B cell (primary cell): ENCODE results near the gene ARHGEF17. TPM values are rescaled to one million over a fixed set of nuclear protein-coding genes. Genes with fewer than 3 reads are reported as not detected.

ENCODE experiments used
- ATAC-seq: fragments of 200-7000 bp; cut with Tn5 transposase; one replicate; pipeline ENCODE4 v1.10.0; 2021; ENCODE audit warnings: low read depth, mild to moderate bottlenecking, moderate number of reproducible peaks, moderate library complexity
- CTCF ChIA-PET: fragments of 350-600 bp; sonication (Branson Sonifier 250); formaldehyde crosslinking; loops from one replicate; lab custom pipeline; 2021; ENCODE audit warnings: antibody characterized with exemption, inconsistent platforms; lab: Charles Lee
- POLR2A ChIA-PET: fragments of 350-600 bp; sonication (Branson Sonifier 250); formaldehyde crosslinking; loops from one replicate; lab custom pipeline; 2021; ENCODE audit warnings: antibody characterized with exemption; lab: Charles Lee
- DNase-seq: peaks from one replicate; pipeline ENCODE4 v3.0.0; 2013
- H2AFZ ChIP-seq: 2 replicates; pipeline ENCODE4 v1.6.1; 2012; ENCODE audit warnings: mild to moderate bottlenecking, low read depth, low read length; ENCODE audit not compliant: insufficient read depth, poor library complexity, severe bottlenecking
- H3K27ac ChIP-seq, 2 donors: 1 replicate in 1 of 2; 2 replicates in 1 of 2; pipeline ENCODE4 v1.5.1; 2012 to 2013; ENCODE audit warnings: low read length in 2 of 2, mild to moderate bottlenecking in 2 of 2, moderate library complexity in 1 of 2
- H3K27me3 ChIP-seq, 4 experiments: fragments of 200-600 bp in 1 of 4; sonication (generic) in 1 of 4; replicated peaks in 1 of 4; 1 replicate in 2 of 4; 2 replicates in 2 of 4; pipeline versions ENCODE4 v1.6.1 to v1.7.0; 2013 to 2016; ENCODE audit warnings: low read length in 3 of 4, mild to moderate bottlenecking in 2 of 4, mixed read lengths in 1 of 4, moderate library complexity in 1 of 4; ENCODE audit not compliant: insufficient read depth in 4 of 4, control insufficient read depth in 3 of 4; ENCODE audit errors: control extremely low read depth in 1 of 4
- H3K36me3 ChIP-seq, 2 experiments: replicated peaks in 1 of 2; 1 replicate in 1 of 2; 2 replicates in 1 of 2; pipeline versions ENCODE4 v1.6.1 to v1.7.1; 2013; ENCODE audit warnings: low read length in 1 of 2; ENCODE audit not compliant: insufficient read depth in 2 of 2, control insufficient read depth in 1 of 2; ENCODE audit errors: control extremely low read depth in 1 of 2, extremely low read depth in 1 of 2
- H3K4me1 ChIP-seq, 2 donors: fragments of 200-600 bp in 1 of 2; sonication (generic) in 1 of 2; 1 replicate in 1 of 2; 2 replicates in 1 of 2; pipeline versions ENCODE4 v1.5.1 to v1.6.1; 2013 to 2017; ENCODE audit warnings: low read length in 2 of 2; ENCODE audit not compliant: control insufficient read depth in 2 of 2, insufficient read depth in 2 of 2
- H3K4me2 ChIP-seq: replicated peaks from 2 replicates; pipeline ENCODE3; 2012; ENCODE audit warnings: mild to moderate bottlenecking, low read depth, low read length; ENCODE audit not compliant: poor library complexity, severe bottlenecking
- H3K4me3 ChIP-seq, 5 experiments: fragments of 200-600 bp in 1 of 5; sonication (generic) in 1 of 5; 1 replicate in 3 of 5; 2 replicates in 2 of 5; pipeline versions ENCODE4 v1.5.1 to v1.7.0; 2011 to 2016; ENCODE audit warnings: low read length in 4 of 5, mild to moderate bottlenecking in 4 of 5, low read depth in 2 of 5, control low read depth in 1 of 5, moderate library complexity in 1 of 5; ENCODE audit not compliant: insufficient read depth in 1 of 5; ENCODE audit errors: control extremely low read depth in 1 of 5, extremely low read depth in 1 of 5
- H3K79me2 ChIP-seq: fragments of 200-600 bp; sonication (generic); one replicate; pipeline ENCODE4 v1.6.0; 2016; ENCODE audit warnings: low read length; ENCODE audit not compliant: control insufficient read depth, insufficient read depth
- H3K9ac ChIP-seq: fragments of 200-600 bp; sonication (generic); 2 replicates; pipeline ENCODE4 v1.6.1; 2017; ENCODE audit warnings: mild to moderate bottlenecking, low read length, moderate library complexity
- H3K9me3 ChIP-seq, 3 donors: one replicate each; pipeline versions ENCODE4 v1.6.1 to v1.7.1; 2013; ENCODE audit warnings: low read length in 2 of 3; ENCODE audit not compliant: control insufficient read depth in 2 of 3, insufficient read depth in 1 of 3; ENCODE audit errors: control extremely low read depth in 1 of 3
- H4K20me1 ChIP-seq: 2 replicates; pipeline ENCODE4 v1.6.0; 2012; ENCODE audit warnings: mild to moderate bottlenecking, low read length; ENCODE audit not compliant: insufficient read depth, control insufficient read depth, poor library complexity, severe bottlenecking
- H3K27ac Mint-ChIP-seq: one replicate; pipeline ENCODE4 v1.8.0; 2021; ENCODE audit warnings: mixed read lengths
- H3K27me3 Mint-ChIP-seq: one replicate; pipeline ENCODE4 v1.8.0; 2021; ENCODE audit warnings: mixed read lengths
- H3K4me1 Mint-ChIP-seq: one replicate; pipeline ENCODE4 v1.8.0; 2021; ENCODE audit warnings: mixed read lengths
- H3K4me3 Mint-ChIP-seq: one replicate; pipeline ENCODE4 v1.8.0; 2021; ENCODE audit warnings: mixed read lengths
- H3K9me3 Mint-ChIP-seq: one replicate; pipeline ENCODE4 v1.8.0; 2022; ENCODE audit warnings: mixed read lengths; ENCODE audit not compliant: insufficient read depth
- CTCF ChIP-seq: fragments of 200-600 bp; IDR thresholded peaks from one replicate; pipeline ENCODE4 v1.8.0; 2022; ENCODE audit warnings: antibody characterized with exemption, mild to moderate bottlenecking
- EZH2 ChIP-seq: IDR thresholded peaks from 2 replicates; pipeline ENCODE4 v1.6.1; 2012; ENCODE audit warnings: borderline replicate concordance, low read depth, mild to moderate bottlenecking, moderate library complexity, low read length; ENCODE audit not compliant: insufficient read depth, poor library complexity, severe bottlenecking
- WGBS: methylation state at CpG from one replicate; pipeline ENCODE4 v1.1.5; 2013; ENCODE audit warnings: missing lambda C conversion rate; ENCODE audit not compliant: insufficient coverage; 5-methylcytosine and 5-hydroxymethylcytosine counted together
- intact Hi-C: fragments of 100-400 bp; cut with micrococcal nuclease; formaldehyde crosslinking; loops from one replicate; pipeline ENCODE4 v1.10.0; 2022
- polyA plus RNA-seq: library from polyadenylated mRNA; depleted of rRNA; stranded (reverse); fragments of >200 nt; gene quantifications from 2 replicates; pipeline ENCODE4 v1.2.3, GENCODE V29; 2012
- total RNA-seq, 2 donors: library from RNA; stranded (reverse); fragments of 120-200 nt in 1 of 2; gene quantifications; 1 replicate in 1 of 2; 2 replicates in 1 of 2; pipeline versions ENCODE4 v1.2.3 to v1.2.4, GENCODE V29; 2013 to 2022

Gene ARHGEF17
- total and polyA plus RNA-seq, 2 donors (not counting 1 experiment from before 2014, with no cell fraction given), result 0.05 TPM; not detected in 1

GRCh38 chr11:73333640-73334383 lies 25.7 kb downstream of the ARHGEF17 start:
- POLR2A ChIA-PET, result no interaction called here
- no peak overlapping the region for H2AFZ ChIP-seq
- H3K79me2 ChIP-seq, result no peaks in the 10 kb centered on the region
- H3K36me3 ChIP-seq, result no peaks in the 10 kb centered on the region
- no peak overlapping the region for H3K27ac Mint-ChIP-seq
- no peaks in the 10 kb centered on the region for H3K4me1 ChIP-seq
- no peak overlapping the region for H3K9ac ChIP-seq
- no peaks in the 10 kb centered on the region for H3K4me1 Mint-ChIP-seq
- WGBS, result 92% methylated on average over 1 of the region's 4 CpGs
- H3K4me3 ChIP-seq, result no peak overlapping the region
- CTCF ChIA-PET, result interaction anchor here (1.4 to 6.5 kb wide), 5 partner anchors 10 to 313 kb away, joined by 3 to 157 read pairs (median 45); partner anchors contain the start of gene ARHGEF17
- TF ChIP-seq CTCF (no peak), EZH2 (no peak)
- no peaks in the 10 kb centered on the region for H3K27me3 Mint-ChIP-seq
- intact Hi-C loops, result no loop called here
- H4K20me1 ChIP-seq, result no peaks in the 10 kb centered on the region
- peaks cover 0 to 8% (median 2%) of the 10 kb centered on the region in 4 experiments for H3K27me3 ChIP-seq
- H3K27ac ChIP-seq, result no peak overlapping the region
- H3K9me3 Mint-ChIP-seq, result no peaks in the 10 kb centered on the region
- no peak for DNase-seq
- H3K4me3 Mint-ChIP-seq, result no peak overlapping the region
- no peak overlapping the region for H3K4me2 ChIP-seq
- ATAC-seq, result no peak
- H3K9me3 ChIP-seq, result no peaks in the 10 kb centered on the region
